RWPE2 (cell line): ENCODE results near the gene BEST4.
"Not testable (repeated sequence)": the region's sequence is repeated elsewhere in the genome, so short reads cannot be mapped to it uniquely, and the experiment has no call there.

ENCODE experiments used
- ATAC-seq: fragments of 200-7000 bp; cut with Tn5 transposase; 3 replicates; pipeline ENCODE4 v1.9.1; 2021; ENCODE audit warnings: low read depth
- DNase-seq: peaks from one replicate; pipeline ENCODE4 v3.0.0-alpha.2; 2020; ENCODE audit warnings: low spot score
- H3K27ac ChIP-seq: fragments of 450-650 bp; 2 replicates; pipeline ENCODE4 v1.5.1; 2017; ENCODE audit warnings: mild to moderate bottlenecking; ENCODE audit not compliant: poor library complexity, severe bottlenecking
- H3K27me3 ChIP-seq: fragments of 250-450 bp; sonication (Bioruptor Pico); 2 replicates; pipeline ENCODE4 v1.5.1; 2021; ENCODE audit warnings: mild to moderate bottlenecking, moderate library complexity; ENCODE audit not compliant: insufficient read depth, poor library complexity, severe bottlenecking
- H3K36me3 ChIP-seq: fragments of 250-450 bp; sonication (Bioruptor Pico); 2 replicates; pipeline ENCODE4 v1.5.1; 2020; ENCODE audit warnings: low read depth, mild to moderate bottlenecking, moderate library complexity
- H3K4me1 ChIP-seq: fragments of 250-450 bp; sonication (Bioruptor Pico); 2 replicates; pipeline ENCODE4 v1.5.1; 2021; ENCODE audit warnings: mild to moderate bottlenecking, moderate library complexity; ENCODE audit not compliant: insufficient read depth, poor library complexity, severe bottlenecking
- H3K4me3 ChIP-seq: fragments of 250-450 bp; sonication (Bioruptor Pico); 2 replicates; pipeline ENCODE4 v1.5.1; 2021; ENCODE audit warnings: mild to moderate bottlenecking, moderate library complexity; ENCODE audit not compliant: severe bottlenecking
- H3K9me3 ChIP-seq: fragments of 250-450 bp; sonication (Bioruptor Pico); 2 replicates; pipeline ENCODE4 v1.5.1; 2021; ENCODE audit warnings: mild to moderate bottlenecking, moderate library complexity; ENCODE audit not compliant: severe bottlenecking
- TF ChIP-seq, protein P1 (sequence below): fragments of 450-650 bp; IDR thresholded peaks from one replicate; pipeline ENCODE4 v1.5.1; 2017; ENCODE audit warnings: mild to moderate bottlenecking, moderate library complexity; ENCODE audit not compliant: poor library complexity, severe bottlenecking

The BEST4 gene

DNA sequence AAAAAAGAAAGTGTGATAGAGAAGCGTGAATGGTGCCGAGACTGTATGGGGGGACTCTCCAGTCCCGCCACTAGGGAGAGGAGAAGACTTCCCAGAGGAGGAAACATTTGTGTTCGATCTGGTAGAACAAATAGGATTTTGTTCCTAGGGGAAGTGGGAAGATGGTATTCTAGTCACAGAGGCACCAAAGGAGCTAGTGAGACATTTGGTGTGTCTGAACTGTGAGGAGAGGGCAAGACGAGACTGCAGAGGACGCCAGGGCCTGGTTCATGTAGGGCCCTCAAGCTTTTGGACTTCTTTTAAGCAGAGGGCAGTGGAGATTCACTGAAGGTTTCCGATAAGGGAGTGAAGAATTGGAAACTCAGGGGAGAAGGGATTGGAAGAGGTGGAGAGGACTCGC is 23.3 kb upstream of the BEST4 start:
- peak overlapping the region; percentile 96 for H3K27ac ChIP-seq
- H3K9me3 ChIP-seq, result no peaks in the 10 kb centered on the region
- H3K4me3 ChIP-seq, result no peak overlapping the region
- TF ChIP-seq, protein P1, sequence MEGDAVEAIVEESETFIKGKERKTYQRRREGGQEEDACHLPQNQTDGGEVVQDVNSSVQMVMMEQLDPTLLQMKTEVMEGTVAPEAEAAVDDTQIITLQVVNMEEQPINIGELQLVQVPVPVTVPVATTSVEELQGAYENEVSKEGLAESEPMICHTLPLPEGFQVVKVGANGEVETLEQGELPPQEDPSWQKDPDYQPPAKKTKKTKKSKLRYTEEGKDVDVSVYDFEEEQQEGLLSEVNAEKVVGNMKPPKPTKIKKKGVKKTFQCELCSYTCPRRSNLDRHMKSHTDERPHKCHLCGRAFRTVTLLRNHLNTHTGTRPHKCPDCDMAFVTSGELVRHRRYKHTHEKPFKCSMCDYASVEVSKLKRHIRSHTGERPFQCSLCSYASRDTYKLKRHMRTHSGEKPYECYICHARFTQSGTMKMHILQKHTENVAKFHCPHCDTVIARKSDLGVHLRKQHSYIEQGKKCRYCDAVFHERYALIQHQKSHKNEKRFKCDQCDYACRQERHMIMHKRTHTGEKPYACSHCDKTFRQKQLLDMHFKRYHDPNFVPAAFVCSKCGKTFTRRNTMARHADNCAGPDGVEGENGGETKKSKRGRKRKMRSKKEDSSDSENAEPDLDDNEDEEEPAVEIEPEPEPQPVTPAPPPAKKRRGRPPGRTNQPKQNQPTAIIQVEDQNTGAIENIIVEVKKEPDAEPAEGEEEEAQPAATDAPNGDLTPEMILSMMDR, result no peak
- H3K4me1 ChIP-seq, result peaks cover 37% of the 10 kb centered on the region
- ATAC-seq, result no peak
- H3K27me3 ChIP-seq, result no peaks in the 10 kb centered on the region
- peaks cover 8% of the 10 kb centered on the region for H3K36me3 ChIP-seq
- DNase-seq, result no peak

DNA sequence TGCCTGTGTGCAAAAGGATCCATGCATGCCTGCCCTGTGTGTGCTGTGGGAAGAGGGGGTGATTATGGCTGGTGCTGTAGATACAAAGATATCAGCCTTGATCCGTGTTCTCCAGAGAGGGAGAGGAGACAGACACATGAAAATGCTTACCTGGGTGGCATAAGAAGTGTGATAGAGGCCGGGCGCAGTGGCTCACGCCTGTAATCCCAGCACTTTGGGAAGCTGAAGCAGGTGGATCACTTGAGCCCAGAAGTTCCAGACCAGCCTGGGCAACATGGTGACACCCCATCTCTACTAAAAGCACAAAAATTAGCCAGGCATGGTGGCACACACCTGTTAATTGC is 22.8 kb upstream of the BEST4 start:
- Histone ChIP-seq H3K4me1 (peaks cover 37% of the 10 kb centered on the region), H3K36me3 (peaks cover 12% of the 10 kb centered on the region), H3K27ac (peak overlapping the region; percentile 96)
- H3K27me3 ChIP-seq, DNase-seq, H3K4me3 ChIP-seq, ATAC-seq, H3K9me3 ChIP-seq: not testable (repeated sequence)

DNA sequence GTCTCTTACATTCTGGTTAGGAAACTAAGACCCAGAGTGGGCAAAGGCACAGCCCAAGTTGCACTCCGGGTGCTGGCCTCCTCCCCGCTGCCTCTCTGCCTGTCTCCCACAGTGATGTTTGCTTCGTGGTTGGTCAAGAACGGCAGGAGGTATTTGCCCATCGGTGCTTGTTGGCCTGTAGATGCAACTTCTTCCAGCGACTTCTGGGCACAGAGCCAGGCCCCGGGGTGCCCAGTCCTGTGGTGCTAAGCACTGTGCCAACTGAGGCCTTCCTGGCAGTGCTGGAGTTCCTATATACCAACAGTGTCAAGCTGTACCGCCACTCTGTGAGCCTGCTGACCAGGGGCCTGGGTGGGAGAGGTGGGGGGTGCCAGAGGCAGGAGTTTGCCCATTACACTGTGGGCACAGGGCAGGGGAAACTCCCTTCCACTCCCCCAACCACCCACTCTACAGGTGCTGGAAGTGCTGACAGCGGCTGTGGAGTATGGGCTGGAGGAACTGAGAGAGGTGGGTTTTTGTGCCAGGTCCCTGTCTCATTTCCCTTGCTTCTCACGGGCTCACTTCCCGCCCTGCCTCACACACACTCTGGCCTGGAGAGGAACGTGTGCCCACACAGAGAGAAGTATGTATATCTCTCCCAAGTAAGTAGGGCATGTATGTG is 22.3 kb upstream of the BEST4 start:
- TF ChIP-seq, protein P1, result no peak
- H3K36me3 ChIP-seq, result peaks cover 15% of the 10 kb centered on the region
- H3K4me1 ChIP-seq, result peaks cover 35% of the 10 kb centered on the region
- ATAC-seq (no peak), DNase-seq (no peak)
- H3K4me3 ChIP-seq, result no peak overlapping the region
- H3K27me3 ChIP-seq, result no peaks in the 10 kb centered on the region
- peak overlapping the region; percentile 96 for H3K27ac ChIP-seq
- H3K9me3 ChIP-seq, result no peaks in the 10 kb centered on the region

DNA sequence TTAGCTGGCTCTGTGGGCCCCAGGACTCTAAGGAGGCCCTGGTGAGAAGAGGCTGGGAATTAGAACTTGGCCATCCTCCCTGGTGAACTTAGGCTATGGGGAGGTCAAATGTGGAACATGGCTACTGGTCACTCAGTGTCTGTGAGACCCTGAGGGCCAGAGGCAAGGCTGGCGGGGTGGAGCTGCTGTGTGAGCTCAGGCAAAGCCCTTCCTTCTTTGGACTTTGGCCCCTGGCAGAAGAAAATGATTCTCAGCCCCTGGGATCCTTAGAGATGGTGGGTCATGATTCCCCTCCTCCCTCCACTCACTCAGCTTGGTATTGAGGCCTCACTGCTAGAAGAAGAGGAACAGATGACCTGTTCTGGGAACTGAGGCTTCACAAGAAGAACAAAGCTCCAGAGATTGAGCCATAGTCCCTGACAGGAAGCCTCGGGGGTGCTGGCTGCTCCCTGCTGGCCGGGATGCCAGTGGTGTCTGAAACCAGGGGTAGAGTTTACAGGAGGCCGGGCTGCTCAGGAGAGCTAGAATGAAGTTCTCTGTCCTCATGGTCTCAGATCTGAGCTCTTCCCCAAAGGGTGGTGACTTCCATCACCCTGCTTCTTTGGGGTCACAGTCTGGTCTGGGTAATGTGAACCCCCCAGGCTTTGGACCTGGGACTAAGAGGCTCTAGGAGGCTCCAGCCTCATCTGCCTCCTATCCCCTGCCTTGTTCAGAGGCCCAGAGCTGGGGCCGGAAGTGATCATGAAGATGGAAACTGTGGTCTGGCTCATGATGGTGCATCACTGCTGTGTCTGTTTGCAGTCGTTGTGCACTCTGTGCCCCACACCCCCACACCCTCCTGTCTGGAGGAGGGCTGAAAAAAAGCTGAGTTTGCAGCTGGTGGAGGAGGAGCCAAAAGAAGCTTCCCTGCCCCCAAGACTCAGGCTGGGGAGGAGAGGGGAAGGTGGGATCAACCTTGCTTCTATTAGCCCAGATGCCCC is 21.3 kb upstream of the BEST4 start:
- Histone ChIP-seq H3K4me3 (no peak overlapping the region), H3K27me3 (no peaks in the 10 kb centered on the region), H3K36me3 (peaks cover 21% of the 10 kb centered on the region)

More for the DNA sequence above, 21.3 kb upstream of the BEST4 start:
- H3K4me1 ChIP-seq, result peaks cover 31% of the 10 kb centered on the region
- DNase-seq, result no peak
- TF ChIP-seq, protein P1, result no peak
- H3K9me3 ChIP-seq, result no peaks in the 10 kb centered on the region
- peak overlapping the region; percentile 96 for H3K27ac ChIP-seq
- no peak for ATAC-seq
